Muscle layer of duodenum (tissue), 2 donors: ENCODE data around the gene RNF227.

ENCODE experiments used
- H3K27ac ChIP-seq: one replicate; pipeline ENCODE4 v1.7.0; 2013; ENCODE audit warnings: mild to moderate bottlenecking, low read length
- H3K27me3 ChIP-seq: one replicate; pipeline ENCODE4 v1.7.0; 2013; ENCODE audit warnings: low read depth, mild to moderate bottlenecking, control low read depth, low read length
- H3K36me3 ChIP-seq, 2 donors: one replicate each; pipeline ENCODE4 v1.7.0; 2013; ENCODE audit warnings: low read length in 2 of 2, control low read depth in 1 of 2, mild to moderate bottlenecking in 1 of 2; ENCODE audit not compliant: insufficient read depth in 2 of 2, control insufficient read depth in 1 of 2
- H3K4me1 ChIP-seq, 2 donors: one replicate each; pipeline ENCODE4 v1.7.0; 2013; ENCODE audit warnings: low read length in 2 of 2, mild to moderate bottlenecking in 2 of 2, control low read depth in 1 of 2, moderate library complexity in 1 of 2; ENCODE audit not compliant: insufficient read depth in 2 of 2, control insufficient read depth in 1 of 2
- H3K4me3 ChIP-seq, 2 donors: one replicate each; pipeline ENCODE4 v1.7.0; 2013; ENCODE audit warnings: low read length in 2 of 2, low read depth in 1 of 2, mild to moderate bottlenecking in 1 of 2
- H3K9me3 ChIP-seq, 2 donors: one replicate each; pipeline ENCODE4 v1.7.0; 2013; ENCODE audit warnings: low read length in 2 of 2, control low read depth in 1 of 2, mild to moderate bottlenecking in 1 of 2; ENCODE audit not compliant: control insufficient read depth in 1 of 2
- donor health status: healthy.

Gene RNF227

GRCh38 chr17:7887038-7887481 is 29.0 kb downstream of the RNF227 start:
- Histone ChIP-seq H3K27ac (peak overlapping the region; percentile 94), H3K4me1 (peaks cover 37 to 62% of the 10 kb centered on the region in 2 donors), H3K36me3 (peaks cover 5 to 12% of the 10 kb centered on the region in 2 donors), H3K4me3 (peak overlapping the region; percentile 75 to 90), H3K27me3 (no peaks in the 10 kb centered on the region), H3K9me3 (no peaks in the 10 kb centered on the region)

GRCh38 chr17:7886227-7887037 is 29.7 kb downstream of the RNF227 start:
- Histone ChIP-seq H3K27ac (peak overlapping the region; percentile 94), H3K36me3 (peaks cover 0 to 8% of the 10 kb centered on the region in 2 donors), H3K27me3 (no peaks in the 10 kb centered on the region), H3K4me3 (peak overlapping the region; percentile 75 to 90), H3K4me1 (peaks cover 43 to 69% of the 10 kb centered on the region in 2 donors), H3K9me3 (no peaks in the 10 kb centered on the region)

GRCh38 chr17:7885367-7886226 is 30.5 kb downstream of the RNF227 start:
- Histone ChIP-seq H3K4me3 (peak overlapping the region; percentile 75 to 90), H3K27me3 (no peaks in the 10 kb centered on the region), H3K4me1 (peaks cover 46 to 71% of the 10 kb centered on the region in 2 donors), H3K36me3 (peaks cover 2 to 4% of the 10 kb centered on the region in 2 donors), H3K9me3 (no peaks in the 10 kb centered on the region), H3K27ac (peak overlapping the region; percentile 94)

GRCh38 chr17:7884581-7885366 is 31.3 kb downstream of the RNF227 start:
- Histone ChIP-seq H3K4me1 (peaks cover 45 to 65% of the 10 kb centered on the region in 2 donors), H3K27me3 (no peaks in the 10 kb centered on the region), H3K9me3 (no peaks in the 10 kb centered on the region), H3K27ac (no peak overlapping the region), H3K36me3 (peaks cover 6% of the 10 kb centered on the region in 2 donors), H3K4me3 (peak overlapping the region in 1 of 2 donors; percentile 90)

- H3K27ac ChIP-seq: peak overlapping the region; percentile 54
- H3K4me1 ChIP-seq: peaks cover 37 to 56% of the 10 kb centered on the region in 2 donors
- H3K9me3 ChIP-seq: no peaks in the 10 kb centered on the region
- H3K36me3 ChIP-seq: peaks cover 6 to 9% of the 10 kb centered on the region in 2 donors
- peak overlapping the region in 1 of 2 donors; percentile 18 for H3K4me3 ChIP-seq
- H3K27me3 ChIP-seq: no peaks in the 10 kb centered on the region
These were observed 32.2 kb downstream of the RNF227 start for GRCh38 chr17:7883781-7884386.

GRCh38 chr17:7882629-7883028 is 33.5 kb downstream of the RNF227 start:
- Histone ChIP-seq H3K27ac (peak overlapping the region; percentile 54), H3K4me1 (peaks cover 28 to 44% of the 10 kb centered on the region in 2 donors), H3K4me3 (no peak overlapping the region), H3K27me3 (no peaks in the 10 kb centered on the region), H3K36me3 (peaks cover 7 to 9% of the 10 kb centered on the region in 2 donors), H3K9me3 (no peaks in the 10 kb centered on the region)

GRCh38 chr17:7882068-7882467 is 34.0 kb downstream of the RNF227 start:
- Histone ChIP-seq H3K4me1 (peaks cover 27 to 38% of the 10 kb centered on the region in 2 donors), H3K4me3 (no peak overlapping the region), H3K36me3 (peaks cover 9 to 10% of the 10 kb centered on the region in 2 donors), H3K9me3 (no peaks in the 10 kb centered on the region), H3K27me3 (no peaks in the 10 kb centered on the region), H3K27ac (peak overlapping the region; percentile 6)

- Histone ChIP-seq H3K4me1 (peaks cover 21 to 32% of the 10 kb centered on the region in 2 donors), H3K9me3 (no peaks in the 10 kb centered on the region), H3K4me3 (no peak overlapping the region), H3K27ac (peak overlapping the region; percentile 6), H3K36me3 (peaks cover 9 to 10% of the 10 kb centered on the region in 2 donors), H3K27me3 (no peaks in the 10 kb centered on the region)
These were observed 34.6 kb downstream of the RNF227 start for GRCh38 chr17:7881276-7882054.

GRCh38 chr17:7880076-7880868 is 35.8 kb downstream of the RNF227 start:
- Histone ChIP-seq H3K4me3 (no peak overlapping the region), H3K9me3 (no peaks in the 10 kb centered on the region), H3K4me1 (peaks cover 19 to 27% of the 10 kb centered on the region in 2 donors), H3K27ac (no peak overlapping the region), H3K27me3 (no peaks in the 10 kb centered on the region), H3K36me3 (peaks cover 10 to 11% of the 10 kb centered on the region in 2 donors)
